GM12878 (cell line): ENCODE results near the gene PPP3CA. TPM values are rescaled to one million over a fixed set of nuclear protein-coding genes. Genes with fewer than 3 reads are reported as not detected.

Source experiments
- ATAC-seq: fragments of 200-7000 bp; cut with Tn5 transposase; 3 replicates; pipeline ENCODE4 v1.9.1; 2020; ENCODE audit warnings: mild to moderate bottlenecking, moderate library complexity
- BruUV-seq: library from RNA; stranded (reverse); fragments of 400-500 nt; replicated peaks from 2 replicates; lab custom pipeline; 2021; lab: Mats Ljungman, UMichigan
- CTCF ChIA-PET: fragments of 300-600 bp; sonication (Branson Sonifier 250); formaldehyde crosslinking; extraction: SDS; loops from one replicate; lab custom pipeline; 2021; ENCODE audit warnings: inconsistent platforms; lab: Yijun Ruan, JAX
- POLR2A ChIA-PET: fragments of 350-600 bp; formaldehyde crosslinking; extraction: SDS; loops from one replicate; lab custom pipeline; 2021; ENCODE audit warnings: inconsistent platforms; lab: Charles Lee
- RAD21 ChIA-PET: fragments of 300-600 bp; sonication (Branson Sonifier 250); formaldehyde crosslinking; loops from one replicate; lab custom pipeline; 2023; ENCODE audit warnings: antibody characterized with exemption; ENCODE audit not compliant: unreplicated experiment; lab: Charles Lee
- SMC1A ChIA-PET: fragments of 300-600 bp; sonication (Branson Sonifier 250); formaldehyde crosslinking; loops from one replicate; lab custom pipeline; 2023; ENCODE audit not compliant: unreplicated experiment, uncharacterized antibody; lab: Charles Lee
- DNase-seq: peaks from one replicate; pipeline ENCODE4 v3.0.0-alpha.2; 2011; ENCODE audit warnings: low read depth, low spot score
- FAIRE-seq: peaks from 3 replicates; lab custom pipeline; 2011; peaks lifted over from hg19 to GRCh38; lab: Jason Lieb, UNC
- H2AFZ ChIP-seq: 2 replicates; pipeline ENCODE4 v1.6.0; 2011; ENCODE audit warnings: low read depth, low read length, control low read depth; ENCODE audit not compliant: control insufficient read depth
- H3K27ac ChIP-seq: 2 replicates; pipeline ENCODE4 v1.5.1; 2011; ENCODE audit warnings: control low read depth; ENCODE audit not compliant: control insufficient read depth, insufficient read depth
- H3K27me3 ChIP-seq, 2 experiments: replicated peaks in 1 of 2; 2 replicates each; pipeline versions ENCODE4 v1.6.0 to v1.6.1; 2011; ENCODE audit warnings: low read length in 1 of 2; ENCODE audit not compliant: control insufficient read depth in 2 of 2, insufficient read depth in 2 of 2
- H3K36me3 ChIP-seq, 2 experiments: 2 replicates each; pipeline ENCODE4 v1.5.1; 2011; ENCODE audit warnings: low read length in 1 of 2; ENCODE audit not compliant: control insufficient read depth in 2 of 2, insufficient read depth in 2 of 2
- H3K4me1 ChIP-seq: 2 replicates; pipeline ENCODE4 v1.6.1; 2011; ENCODE audit warnings: mild to moderate bottlenecking, low read length, moderate library complexity, mixed read lengths; ENCODE audit not compliant: control insufficient read depth, insufficient read depth
- H3K4me2 ChIP-seq: 2 replicates; pipeline ENCODE4 v1.6.0; 2011; ENCODE audit warnings: control low read depth; ENCODE audit not compliant: control insufficient read depth, insufficient read depth
- H3K4me3 ChIP-seq: fragments of 200-600 bp; sonication (generic); 2 replicates; pipeline ENCODE4 v1.5.1; 2016
- H3K79me2 ChIP-seq: 2 replicates; pipeline ENCODE4 v1.6.0; 2011; ENCODE audit warnings: low read length; ENCODE audit not compliant: control insufficient read depth, insufficient read depth
- H3K9ac ChIP-seq: 2 replicates; pipeline ENCODE4 v1.8.0; 2011; ENCODE audit warnings: low read length, control low read depth, mixed read lengths; ENCODE audit not compliant: control insufficient read depth, insufficient read depth
- H3K9me3 ChIP-seq: replicated peaks from 3 replicates; pipeline ENCODE4 v1.5.1; 2011; ENCODE audit warnings: mild to moderate bottlenecking, low read length; ENCODE audit not compliant: control insufficient read depth, insufficient read depth
- H4K20me1 ChIP-seq: 2 replicates; pipeline ENCODE4 v1.6.0; 2011; ENCODE audit not compliant: control insufficient read depth, insufficient read depth
- CBX5 ChIP-seq: sonication (generic); IDR thresholded peaks from 2 replicates; pipeline ENCODE4 v1.6.1; 2016; ENCODE audit warnings: low read depth, moderate library complexity, mild to moderate bottlenecking, inconsistent platforms
- CEBPB ChIP-seq, 2 experiments: fragments of 150-350 bp in 1 of 2; IDR thresholded peaks; 2 replicates each; pipeline ENCODE4 v1.6.1; 2012 to 2014; ENCODE audit warnings: low read depth in 2 of 2, low read length in 2 of 2, borderline replicate concordance in 1 of 2, inconsistent platforms in 1 of 2
- CREM ChIP-seq: IDR thresholded peaks from 2 replicates; pipeline ENCODE4 v1.6.1; 2014; ENCODE audit warnings: antibody characterized with exemption, low read depth
- GABPA ChIP-seq: IDR thresholded peaks from 2 replicates; pipeline ENCODE4 v1.6.1; 2014; ENCODE audit warnings: antibody characterized with exemption, low read depth, mild to moderate bottlenecking, inconsistent platforms
- HDAC2 ChIP-seq: fragments of 200-600 bp; sonication (generic); IDR thresholded peaks from 2 replicates; pipeline ENCODE4 v1.6.1; 2017
- NBN ChIP-seq: fragments of 450-650 bp; IDR thresholded peaks from 2 replicates; pipeline ENCODE4 v1.6.1; 2016
- PAX5 ChIP-seq: IDR thresholded peaks from 2 replicates; pipeline ENCODE4 v1.6.1; 2011; ENCODE audit warnings: low read depth, low read length, borderline replicate concordance
- POLR2A ChIP-seq: IDR thresholded peaks from 2 replicates; pipeline ENCODE4 v1.6.1; 2011; ENCODE audit warnings: low read depth, mild to moderate bottlenecking, low read length
- SREBF2 ChIP-seq: IDR thresholded peaks from 2 replicates; pipeline ENCODE4 v1.6.1; 2012; ENCODE audit warnings: mild to moderate bottlenecking, low read length
- SUPT20H ChIP-seq: IDR thresholded peaks from 2 replicates; pipeline ENCODE4 v1.6.1; 2011; ENCODE audit warnings: low read depth, mild to moderate bottlenecking, low read length, moderate library complexity, borderline replicate concordance; ENCODE audit not compliant: control insufficient read depth
- USF2 ChIP-seq: IDR thresholded peaks from 2 replicates; pipeline ENCODE4 v1.6.1; 2011; ENCODE audit warnings: low read depth, low read length, improper control_type of control experiment, borderline replicate concordance
- ZNF622 ChIP-seq: fragments of 450-650 bp; IDR thresholded peaks from 2 replicates; pipeline ENCODE4 v1.6.1; 2017; ENCODE audit warnings: mild to moderate bottlenecking, inconsistent platforms
- WGBS: methylation state at CpG from one replicate; pipeline ENCODE4 v1.1.6; 2016; ENCODE audit warnings: low lambda C conversion rate; ENCODE audit not compliant: insufficient replicate concordance, insufficient coverage; ENCODE audit errors: missing lambda C conversion rate; 5-methylcytosine and 5-hydroxymethylcytosine counted together
- in situ Hi-C: fragments of 300-500 bp; cut with MboI; formaldehyde crosslinking; loops from 9 replicates; pipeline ENCODE4 v1.14.3; 2018; ENCODE audit warnings: mixed read lengths
- intact Hi-C: fragments of 100-400 bp; cut with micrococcal nuclease; formaldehyde crosslinking; loops from one replicate; pipeline ENCODE4 v1.14.2; 2022; ENCODE audit not compliant: unreplicated experiment
- polyA plus RNA-seq, 11 experiments: library from polyadenylated mRNA; depleted of rRNA in 4 of 11; unstranded in 6 of 11; stranded (reverse) in 5 of 11; fragments of >200 nt; fragmentation: Nextera tagmentation in 4 of 11; fragmentation: Illumina TruSeq in 1 of 11; extraction: Ambion mirVana in 4 of 11; extraction: Trizol in 1 of 11; gene quantifications; 1 replicate in 1 of 11; 2 replicates in 10 of 11; pipeline versions ENCODE4 v1.2.1 to v1.2.3, GENCODE V29; 2011 to 2016; ENCODE audit warnings: inconsistent platforms in 2 of 11, missing spikeins in 2 of 11, low read depth in 1 of 11
- total RNA-seq, 4 experiments: library from RNA; depleted of rRNA in 3 of 4; stranded (reverse); fragments of >200 nt in 3 of 4; fragmentation: Illumina TruSeq in 1 of 4; extraction: Trizol in 1 of 4; gene quantifications; 2 replicates each; pipeline versions ENCODE4 v1.2.1 to v1.2.3, GENCODE V29; 2013 to 2021
- TF ChIP-seq, protein P1 (sequence below): IDR thresholded peaks from 2 replicates; pipeline ENCODE4 v1.6.1; 2011; ENCODE audit warnings: borderline replicate concordance, low read depth, mild to moderate bottlenecking, moderate library complexity, low read length; ENCODE audit not compliant: insufficient read depth, poor library complexity, severe bottlenecking
- TF ChIP-seq, protein P2 (sequence below): fragments of 450-650 bp; IDR thresholded peaks from 2 replicates; pipeline ENCODE4 v1.6.1; 2017; ENCODE audit warnings: mild to moderate bottlenecking, moderate library complexity
- TF ChIP-seq, protein P3 (sequence below): fragments of 450-650 bp; IDR thresholded peaks from 2 replicates; pipeline ENCODE4 v1.6.1; 2017; ENCODE audit warnings: borderline replicate concordance
- TF ChIP-seq, protein P4 (sequence below): fragments of 450-650 bp; IDR thresholded peaks from 2 replicates; pipeline ENCODE4 v1.6.1; 2016; ENCODE audit warnings: mild to moderate bottlenecking

PPP3CA gene
- total and polyA plus RNA-seq, 10 of the 15 experiments (the other 5 are each of a cell fraction or from before 2014, with no cell fraction given) = 0.33 to 9.0 (median 1.0) TPM

DNA sequence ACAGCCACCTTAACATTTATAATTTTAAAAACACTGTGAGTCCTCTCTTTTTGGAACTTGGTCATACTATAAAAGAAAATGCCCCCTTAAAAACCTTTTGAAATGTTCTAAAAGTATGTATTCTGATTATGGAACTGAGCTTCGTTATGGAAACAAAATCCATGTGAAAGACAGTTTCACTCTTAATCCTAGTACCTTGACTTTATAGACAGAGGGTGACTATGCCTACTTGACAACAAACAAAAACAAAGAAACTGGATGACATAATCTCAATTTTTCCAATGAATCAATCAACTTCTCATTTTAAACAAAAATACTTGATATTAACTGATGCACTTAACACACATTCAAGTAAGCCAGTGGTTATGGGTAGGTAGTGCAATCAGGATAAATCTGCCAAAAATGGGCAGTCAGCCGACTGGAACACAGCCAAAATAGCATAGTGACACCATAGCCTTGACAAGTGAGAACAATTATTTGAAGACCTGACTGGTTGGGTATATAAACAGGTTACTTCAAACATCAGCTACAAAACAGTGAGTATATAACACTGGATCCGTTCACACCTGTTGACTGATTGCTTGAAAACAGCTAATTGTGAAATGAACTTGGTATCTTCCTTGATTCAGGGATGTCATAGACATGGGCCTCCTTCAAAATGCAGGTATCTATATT is 265.5 kb downstream of the PPP3CA start:
- CTCF ChIA-PET = no interaction called here
- in situ Hi-C loops = no loop called here
- TF ChIP-seq, protein P1, sequence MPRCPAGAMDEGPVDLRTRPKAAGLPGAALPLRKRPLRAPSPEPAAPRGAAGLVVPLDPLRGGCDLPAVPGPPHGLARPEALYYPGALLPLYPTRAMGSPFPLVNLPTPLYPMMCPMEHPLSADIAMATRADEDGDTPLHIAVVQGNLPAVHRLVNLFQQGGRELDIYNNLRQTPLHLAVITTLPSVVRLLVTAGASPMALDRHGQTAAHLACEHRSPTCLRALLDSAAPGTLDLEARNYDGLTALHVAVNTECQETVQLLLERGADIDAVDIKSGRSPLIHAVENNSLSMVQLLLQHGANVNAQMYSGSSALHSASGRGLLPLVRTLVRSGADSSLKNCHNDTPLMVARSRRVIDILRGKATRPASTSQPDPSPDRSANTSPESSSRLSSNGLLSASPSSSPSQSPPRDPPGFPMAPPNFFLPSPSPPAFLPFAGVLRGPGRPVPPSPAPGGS = no peak
- TF ChIP-seq ZNF622 (no peak), PAX5 (no peak), CEBPB (IDR thresholded peaks at IDR 0.05; ENCODE audit: borderline replicate concordance in 1 of 2, low read depth in 2 of 2, low read length in 2 of 2) (no peak), HDAC2 (no peak), GABPA (no peak), SREBF2 (no peak), NBN (no peak), CREM (no peak), SUPT20H (no peak), USF2 (no peak), CBX5 (no peak), POLR2A (no peak)
- TF ChIP-seq, protein P2, sequence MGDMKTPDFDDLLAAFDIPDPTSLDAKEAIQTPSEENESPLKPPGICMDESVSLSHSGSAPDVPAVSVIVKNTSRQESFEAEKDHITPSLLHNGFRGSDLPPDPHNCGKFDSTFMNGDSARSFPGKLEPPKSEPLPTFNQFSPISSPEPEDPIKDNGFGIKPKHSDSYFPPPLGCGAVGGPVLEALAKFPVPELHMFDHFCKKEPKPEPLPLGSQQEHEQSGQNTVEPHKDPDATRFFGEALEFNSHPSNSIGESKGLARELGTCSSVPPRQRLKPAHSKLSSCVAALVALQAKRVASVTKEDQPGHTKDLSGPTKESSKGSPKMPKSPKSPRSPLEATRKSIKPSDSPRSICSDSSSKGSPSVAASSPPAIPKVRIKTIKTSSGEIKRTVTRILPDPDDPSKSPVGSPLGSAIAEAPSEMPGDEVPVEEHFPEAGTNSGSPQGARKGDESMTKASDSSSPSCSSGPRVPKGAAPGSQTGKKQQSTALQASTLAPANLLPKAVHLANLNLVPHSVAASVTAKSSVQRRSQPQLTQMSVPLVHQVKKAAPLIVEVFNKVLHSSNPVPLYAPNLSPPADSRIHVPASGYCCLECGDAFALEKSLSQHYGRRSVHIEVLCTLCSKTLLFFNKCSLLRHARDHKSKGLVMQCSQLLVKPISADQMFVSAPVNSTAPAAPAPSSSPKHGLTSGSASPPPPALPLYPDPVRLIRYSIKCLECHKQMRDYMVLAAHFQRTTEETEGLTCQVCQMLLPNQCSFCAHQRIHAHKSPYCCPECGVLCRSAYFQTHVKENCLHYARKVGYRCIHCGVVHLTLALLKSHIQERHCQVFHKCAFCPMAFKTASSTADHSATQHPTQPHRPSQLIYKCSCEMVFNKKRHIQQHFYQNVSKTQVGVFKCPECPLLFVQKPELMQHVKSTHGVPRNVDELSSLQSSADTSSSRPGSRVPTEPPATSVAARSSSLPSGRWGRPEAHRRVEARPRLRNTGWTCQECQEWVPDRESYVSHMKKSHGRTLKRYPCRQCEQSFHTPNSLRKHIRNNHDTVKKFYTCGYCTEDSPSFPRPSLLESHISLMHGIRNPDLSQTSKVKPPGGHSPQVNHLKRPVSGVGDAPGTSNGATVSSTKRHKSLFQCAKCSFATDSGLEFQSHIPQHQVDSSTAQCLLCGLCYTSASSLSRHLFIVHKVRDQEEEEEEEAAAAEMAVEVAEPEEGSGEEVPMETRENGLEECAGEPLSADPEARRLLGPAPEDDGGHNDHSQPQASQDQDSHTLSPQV = no peak
- TF ChIP-seq, protein P3, sequence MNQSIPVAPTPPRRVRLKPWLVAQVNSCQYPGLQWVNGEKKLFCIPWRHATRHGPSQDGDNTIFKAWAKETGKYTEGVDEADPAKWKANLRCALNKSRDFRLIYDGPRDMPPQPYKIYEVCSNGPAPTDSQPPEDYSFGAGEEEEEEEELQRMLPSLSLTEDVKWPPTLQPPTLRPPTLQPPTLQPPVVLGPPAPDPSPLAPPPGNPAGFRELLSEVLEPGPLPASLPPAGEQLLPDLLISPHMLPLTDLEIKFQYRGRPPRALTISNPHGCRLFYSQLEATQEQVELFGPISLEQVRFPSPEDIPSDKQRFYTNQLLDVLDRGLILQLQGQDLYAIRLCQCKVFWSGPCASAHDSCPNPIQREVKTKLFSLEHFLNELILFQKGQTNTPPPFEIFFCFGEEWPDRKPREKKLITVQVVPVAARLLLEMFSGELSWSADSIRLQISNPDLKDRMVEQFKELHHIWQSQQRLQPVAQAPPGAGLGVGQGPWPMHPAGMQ = no peak
- TF ChIP-seq, protein P4, sequence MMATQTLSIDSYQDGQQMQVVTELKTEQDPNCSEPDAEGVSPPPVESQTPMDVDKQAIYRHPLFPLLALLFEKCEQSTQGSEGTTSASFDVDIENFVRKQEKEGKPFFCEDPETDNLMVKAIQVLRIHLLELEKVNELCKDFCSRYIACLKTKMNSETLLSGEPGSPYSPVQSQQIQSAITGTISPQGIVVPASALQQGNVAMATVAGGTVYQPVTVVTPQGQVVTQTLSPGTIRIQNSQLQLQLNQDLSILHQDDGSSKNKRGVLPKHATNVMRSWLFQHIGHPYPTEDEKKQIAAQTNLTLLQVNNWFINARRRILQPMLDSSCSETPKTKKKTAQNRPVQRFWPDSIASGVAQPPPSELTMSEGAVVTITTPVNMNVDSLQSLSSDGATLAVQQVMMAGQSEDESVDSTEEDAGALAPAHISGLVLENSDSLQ = no peak

More for the DNA sequence above, 265.5 kb downstream of the PPP3CA start:
- Histone ChIP-seq H3K4me3 (no peak overlapping the region), H3K9me3 (no peaks in the 10 kb centered on the region), H3K4me1 (peaks cover 14% of the 10 kb centered on the region), H4K20me1 (no peaks in the 10 kb centered on the region), H3K4me2 (no peak overlapping the region), H3K36me3 (no peaks in the 10 kb centered on the region), H3K9ac (no peak overlapping the region), H3K79me2 (no peaks in the 10 kb centered on the region), H3K27ac (no peak overlapping the region), H2AFZ (no peak overlapping the region), H3K27me3 (no peaks in the 10 kb centered on the region)
- WGBS = 67% methylated on average over 3 of the region's 3 CpGs
- intact Hi-C loops = no loop called here
- ChIA-PET SMC1A (interaction anchor here (0.6 to 1.1 kb wide), 3 partner anchors 15 to 485 kb away, joined by 3 to 4 read pairs (median 3); no protein-coding TSS in a partner anchor), POLR2A (interaction anchor here (0.6 to 0.8 kb wide), 2 partner anchors 35 to 56 kb away, joined by 3 read pairs; no protein-coding TSS in a partner anchor), RAD21 (interaction anchor here (0.6 kb wide), 1 partner anchor 9 kb away, joined by 4 read pairs; no protein-coding TSS in a partner anchor)
- BruUV-seq = no TSS peak
- DNase-seq (no peak), ATAC-seq (no peak), FAIRE-seq (no peak)
